Breast epithelium (tissue), 3 donors: ENCODE results near the gene PDGFC.
"Not testable (repeated sequence)": the region's sequence is repeated elsewhere in the genome, so short reads cannot be mapped to it uniquely, and the experiment has no call there.

ENCODE experiments used
- CTCF ChIP-seq, 3 donors: fragments of 450-650 bp; IDR thresholded peaks; one replicate each; pipeline ENCODE4 v1.5.1; 2016 to 2017; ENCODE audit warnings: antibody characterized with exemption in 3 of 3, mild to moderate bottlenecking in 3 of 3, moderate library complexity in 3 of 3
- POLR2A ChIP-seq: fragments of 450-650 bp; IDR thresholded peaks from one replicate; pipeline ENCODE4 v1.6.1; 2016; ENCODE audit warnings: antibody characterized with exemption, mild to moderate bottlenecking, moderate library complexity

GRCh38 chr4:156932360-156932759, 39.2 kb downstream of the PDGFC start:
- not testable (repeated sequence) for TF ChIP-seq CTCF (IDR thresholded peaks at IDR 0.05); POLR2A
